Cardiac septum (tissue), 1 donor: Measurements from ENCODE around the gene FGFR4. TPM values are rescaled to one million over a fixed set of nuclear protein-coding genes. Genes with fewer than 3 reads are reported as not detected.

Experiments used
- DNase-seq: peaks from one replicate; pipeline ENCODE4 v3.0.0-alpha.2; 2020; ENCODE audit warnings: low spot score
- intact Hi-C: fragments of 100-400 bp; cut with DNase I; formaldehyde crosslinking; loops from one replicate; pipeline ENCODE4 v1.14.0; 2022
- total RNA-seq: library from RNA; stranded (reverse); fragmentation: NEBNext Ultra II Directional; extraction: Animal tissue kit (Norgen Biotek cat#: 25700); gene quantifications from one replicate; pipeline ENCODE4 v1.2.1, GENCODE V29; 2021
- donor health status: DM: no; HTN: no; CAD: no.

FGFR4 gene
- total RNA-seq, 1 donor from 2014 or later, result 0.40 TPM

DNA sequence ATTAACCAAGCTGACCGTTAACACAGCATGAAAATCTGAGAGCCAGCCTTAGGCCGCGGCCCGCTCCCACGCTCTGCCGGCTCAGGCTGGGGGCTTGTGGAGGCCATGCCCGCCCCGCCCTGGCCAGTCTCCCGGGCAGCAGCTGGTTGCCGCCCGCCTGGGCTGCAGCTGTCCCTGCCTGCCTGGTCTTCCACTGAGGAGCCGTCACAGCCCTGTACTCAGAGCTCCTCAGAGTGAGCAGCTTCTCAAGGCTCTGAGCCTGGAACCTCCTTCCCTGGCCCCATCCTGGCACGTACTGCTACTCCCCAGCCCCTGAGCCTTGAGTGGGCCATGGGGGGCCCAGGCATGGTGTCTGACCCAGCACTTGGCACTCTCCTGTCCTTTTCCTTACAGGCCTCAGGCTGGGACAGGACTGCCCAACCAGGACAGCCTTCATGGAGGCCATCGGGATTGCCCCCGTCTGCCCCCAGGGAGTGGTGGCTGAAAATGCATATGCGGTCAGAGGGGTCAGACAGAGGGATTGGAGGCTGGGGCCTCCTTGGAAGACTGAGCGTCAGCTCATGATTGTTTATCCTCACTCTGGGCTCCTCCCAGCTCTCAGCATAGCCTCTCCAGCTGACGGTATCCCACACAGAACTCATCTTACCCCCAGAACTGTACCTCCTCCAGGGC is 11.9 kb downstream of the FGFR4 start:
- intact Hi-C loops, result no loop called here
- DNase-seq, result no peak

GRCh38 chr5:177099422-177100093 is 12.8 kb downstream of the FGFR4 start:
- DNase-seq, result no peak
- intact Hi-C loops, result no loop called here

GRCh38 chr5:177100714-177101121 is 14.0 kb downstream of the FGFR4 start:
- intact Hi-C loops, result no loop called here
- DNase-seq, result no peak

- intact Hi-C loops, result no loop called here
- no peak for DNase-seq
These were observed 17.0 kb downstream of the FGFR4 start for GRCh38 chr5:177103523-177104253.

DNA sequence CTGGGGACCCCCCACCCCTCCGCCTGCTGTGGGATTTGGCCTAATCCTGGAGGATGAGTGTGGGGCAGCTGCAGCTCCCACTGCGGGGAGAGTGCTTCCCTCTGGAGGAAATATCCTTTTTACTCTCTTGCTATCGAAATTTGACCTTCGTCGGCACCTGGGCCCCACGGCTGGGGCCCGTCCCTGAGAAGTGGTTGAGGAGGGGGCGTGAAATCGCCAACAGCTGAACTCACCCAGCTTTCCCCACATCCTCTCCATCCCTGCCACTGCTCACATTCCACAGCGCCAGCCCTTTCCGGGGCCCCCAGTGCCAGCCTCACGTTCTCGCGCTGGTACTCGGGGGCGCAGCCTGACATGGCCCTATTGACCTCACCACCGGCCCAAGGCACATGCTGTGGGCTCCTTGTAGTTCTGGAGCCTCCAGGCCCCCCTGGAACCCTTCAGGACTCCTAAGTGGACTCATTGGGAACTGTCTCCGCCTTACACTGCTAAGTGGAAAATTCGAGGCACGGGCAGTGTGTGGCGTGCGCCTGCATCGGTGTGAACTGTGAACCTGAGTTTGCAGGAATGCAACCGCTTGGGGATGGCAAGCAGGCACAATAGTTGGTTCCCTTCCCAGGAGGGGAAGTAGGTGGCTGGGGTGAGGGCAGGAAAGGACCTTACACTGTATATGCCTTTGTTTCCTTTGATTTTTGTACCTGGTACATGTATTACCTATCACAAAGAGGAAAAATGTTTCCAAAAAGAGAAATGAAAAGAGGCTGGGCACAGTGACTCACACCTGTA is 19.2 kb downstream of the FGFR4 start:
- DNase-seq, result no peak
- intact Hi-C loops, result no loop called here

DNA sequence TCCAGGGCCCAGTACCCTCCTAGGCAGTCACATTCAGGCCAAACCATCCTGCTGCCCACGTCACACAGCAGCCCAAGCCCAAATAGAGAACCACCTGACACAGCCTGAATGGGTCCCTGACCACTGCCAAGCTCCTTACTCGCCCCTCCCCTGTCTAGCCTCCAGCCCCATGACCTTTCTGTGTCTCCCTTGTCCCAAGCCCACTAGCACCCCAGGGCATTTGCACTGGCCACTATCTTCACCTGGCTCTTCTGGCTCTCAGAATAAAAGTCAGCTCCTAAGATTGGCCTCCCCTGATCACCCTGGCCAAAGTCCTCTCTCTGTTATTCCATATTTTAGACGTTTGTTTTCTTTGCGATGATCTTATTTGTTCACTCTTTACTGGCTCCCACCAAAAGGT is 20.4 kb downstream of the FGFR4 start:
- intact Hi-C loops, result no loop called here
- no peak for DNase-seq

- DNase-seq, result no peak
- intact Hi-C loops, result loop anchor here (5.0 kb wide), 2 partner anchors 192 to 448 kb away; partner anchors contain the start of genes PRELID1 and RAB24
These were observed 23.1 kb downstream of the FGFR4 start for GRCh38 chr5:177109810-177110209.

DNA sequence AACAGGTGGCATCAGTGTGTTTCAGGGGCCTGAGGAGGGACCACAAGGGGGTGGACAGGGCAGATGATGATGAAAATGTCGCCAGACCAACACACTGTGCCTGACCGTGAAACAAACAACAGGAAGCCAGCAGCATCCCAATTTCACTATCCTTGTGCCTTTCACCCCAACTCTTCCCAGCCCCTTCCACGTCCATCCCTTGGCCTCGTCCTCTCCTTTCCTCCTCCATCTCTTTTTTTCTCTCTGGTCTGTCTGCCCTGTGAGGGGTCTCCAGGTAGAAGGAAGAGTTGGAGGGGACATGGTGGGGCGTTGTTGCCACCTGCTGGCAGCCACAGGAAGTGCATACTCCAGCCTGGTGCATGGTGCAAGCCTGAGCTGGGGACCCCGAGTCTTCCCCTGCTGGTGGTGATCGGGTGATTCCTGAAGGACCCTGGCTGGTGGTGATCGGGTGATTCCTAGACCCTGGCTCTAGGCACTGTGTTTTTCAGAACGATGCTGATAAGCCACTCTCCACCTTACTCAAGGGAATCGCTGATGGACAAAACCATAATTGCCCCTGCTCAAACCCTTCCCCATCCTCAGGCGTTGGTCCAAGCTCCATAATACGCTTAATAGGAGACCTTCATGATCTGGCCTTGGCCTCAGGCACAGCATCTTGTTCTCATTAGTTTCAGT is 25.1 kb downstream of the FGFR4 start:
- DNase-seq, result no peak

GRCh38 chr5:177112589-177113220 is 26.0 kb downstream of the FGFR4 start:
- intact Hi-C loops, result loop anchor here (2.0 to 5.0 kb wide), 3 partner anchors 44 to 450 kb away; partner anchors contain the start of genes PRELID1 and RAB24
- no peak for DNase-seq

More for the DNA sequence above, 25.1 kb downstream of the FGFR4 start:
- intact Hi-C loops, result loop anchor here (2.0 to 5.0 kb wide), 3 partner anchors 43 to 450 kb away; partner anchors contain the start of genes PRELID1 and RAB24

- intact Hi-C loops, result loop anchor here (2.0 to 5.0 kb wide), 3 partner anchors 45 to 451 kb away; partner anchors contain the start of genes PRELID1 and RAB24
- peak; percentile 90 for DNase-seq
These were observed 27.1 kb downstream of the FGFR4 start for GRCh38 chr5:177113566-177114424.

- DNase-seq, result peak; percentile 96
- intact Hi-C loops, result loop anchor here (5.0 kb wide), 1 partner anchor 115 kb away; no protein-coding TSS in a partner anchor
These were observed 30.1 kb downstream of the FGFR4 start for GRCh38 chr5:177116631-177117373.

DNA sequence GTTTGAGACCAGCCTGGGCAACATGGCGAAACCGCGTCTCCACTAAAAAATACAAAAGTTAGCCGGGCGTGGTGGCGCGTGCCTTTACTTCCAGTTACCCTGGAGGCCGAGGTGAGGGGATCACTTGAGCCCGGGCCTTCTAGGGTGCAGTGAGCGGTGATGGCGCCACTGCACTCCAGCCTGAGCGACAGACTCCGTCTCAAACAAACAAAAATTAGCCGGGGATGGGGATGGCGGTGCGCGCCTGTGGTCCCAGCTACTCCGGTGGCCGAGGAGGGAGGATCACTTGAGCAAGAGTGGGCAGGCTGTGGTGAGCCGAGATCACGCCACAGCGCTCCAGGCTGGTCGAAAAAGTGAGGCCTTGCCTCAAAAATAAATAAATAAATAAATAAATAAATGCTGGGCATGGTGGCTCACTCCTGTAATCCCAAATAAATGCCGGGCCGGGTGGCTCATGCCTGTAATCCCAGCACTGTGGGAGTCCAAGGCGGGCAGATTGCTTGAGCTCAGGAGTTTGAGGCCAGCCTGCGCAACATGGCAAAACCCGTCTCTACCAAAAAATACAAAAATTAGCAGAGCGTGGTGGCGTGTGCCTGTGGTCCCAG is 30.8 kb downstream of the FGFR4 start:
- intact Hi-C loops, result loop anchor here (5.0 kb wide), 1 partner anchor 115 kb away; no protein-coding TSS in a partner anchor
- DNase-seq, result no peak

GRCh38 chr5:177122566-177122965 is 35.9 kb downstream of the FGFR4 start:
- intact Hi-C loops, result no loop called here
- DNase-seq, result no peak

- intact Hi-C loops, result no loop called here
- DNase-seq, result no peak
These were observed 37.2 kb downstream of the FGFR4 start for GRCh38 chr5:177123789-177124485.

DNA sequence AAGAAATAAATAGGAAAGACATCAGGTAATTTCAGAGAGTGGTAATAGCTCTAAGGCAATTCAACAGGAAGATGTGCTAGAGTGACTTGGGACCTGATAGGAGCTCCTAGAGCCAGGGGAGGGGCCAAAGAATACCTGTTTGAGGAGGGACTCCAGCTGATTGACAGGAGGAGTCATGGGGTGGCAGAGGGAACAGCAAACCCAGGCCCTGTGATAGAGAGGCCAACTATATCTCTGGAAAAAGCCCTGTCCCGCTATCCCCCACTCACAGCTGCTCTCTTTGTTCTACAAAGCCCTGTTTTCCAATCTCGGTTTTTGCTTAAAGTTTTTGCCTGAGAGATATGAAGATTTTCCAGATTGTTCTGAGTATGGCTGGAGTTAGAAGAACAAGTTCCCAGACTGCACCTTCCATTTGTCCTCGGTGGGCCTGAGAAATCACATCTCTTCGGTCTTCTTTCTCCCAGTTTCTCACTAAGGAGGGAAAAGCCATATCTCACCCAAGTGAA is 37.8 kb downstream of the FGFR4 start:
- no peak for DNase-seq
- intact Hi-C loops, result no loop called here
